Subcutaneous abdominal adipose tissue (tissue), 5 donors: ENCODE measurements around the gene NHLH2.

Experiments
- H3K27ac ChIP-seq: one replicate; pipeline ENCODE4 v1.7.0; 2013; ENCODE audit warnings: low read depth, mild to moderate bottlenecking, inconsistent platforms, low read length, moderate library complexity
- H3K27me3 ChIP-seq, 5 donors: one replicate each; pipeline ENCODE4 v1.7.0; 2013; ENCODE audit warnings: low read length in 5 of 5, inconsistent platforms in 1 of 5; ENCODE audit not compliant: control insufficient read depth in 5 of 5, insufficient read depth in 4 of 5
- H3K36me3 ChIP-seq, 5 donors: one replicate each; pipeline ENCODE4 v1.7.0; 2013; ENCODE audit warnings: low read length in 5 of 5; ENCODE audit not compliant: control insufficient read depth in 5 of 5, insufficient read depth in 5 of 5
- H3K4me1 ChIP-seq, 5 donors: one replicate each; pipeline ENCODE4 v1.7.0; 2013; ENCODE audit warnings: low read length in 5 of 5, mild to moderate bottlenecking in 3 of 5, moderate library complexity in 1 of 5; ENCODE audit not compliant: control insufficient read depth in 5 of 5, insufficient read depth in 5 of 5
- H3K4me3 ChIP-seq, 5 donors: one replicate each; pipeline ENCODE4 v1.7.0; 2013; ENCODE audit warnings: low read length in 5 of 5, low read depth in 1 of 5
- H3K9ac ChIP-seq, 5 donors: one replicate each; pipeline ENCODE4 v1.7.0; 2013; ENCODE audit warnings: low read length in 5 of 5, mild to moderate bottlenecking in 4 of 5, moderate library complexity in 3 of 5
- H3K9me3 ChIP-seq, 5 donors: one replicate each; pipeline ENCODE4 v1.7.0; 2013; ENCODE audit warnings: low read length in 5 of 5; ENCODE audit not compliant: control insufficient read depth in 5 of 5
- donor health status: healthy.
- donor health status: healthy.
- donor health status: healthy.
- donor health status: healthy.
- donor health status: healthy.

NHLH2 gene

DNA sequence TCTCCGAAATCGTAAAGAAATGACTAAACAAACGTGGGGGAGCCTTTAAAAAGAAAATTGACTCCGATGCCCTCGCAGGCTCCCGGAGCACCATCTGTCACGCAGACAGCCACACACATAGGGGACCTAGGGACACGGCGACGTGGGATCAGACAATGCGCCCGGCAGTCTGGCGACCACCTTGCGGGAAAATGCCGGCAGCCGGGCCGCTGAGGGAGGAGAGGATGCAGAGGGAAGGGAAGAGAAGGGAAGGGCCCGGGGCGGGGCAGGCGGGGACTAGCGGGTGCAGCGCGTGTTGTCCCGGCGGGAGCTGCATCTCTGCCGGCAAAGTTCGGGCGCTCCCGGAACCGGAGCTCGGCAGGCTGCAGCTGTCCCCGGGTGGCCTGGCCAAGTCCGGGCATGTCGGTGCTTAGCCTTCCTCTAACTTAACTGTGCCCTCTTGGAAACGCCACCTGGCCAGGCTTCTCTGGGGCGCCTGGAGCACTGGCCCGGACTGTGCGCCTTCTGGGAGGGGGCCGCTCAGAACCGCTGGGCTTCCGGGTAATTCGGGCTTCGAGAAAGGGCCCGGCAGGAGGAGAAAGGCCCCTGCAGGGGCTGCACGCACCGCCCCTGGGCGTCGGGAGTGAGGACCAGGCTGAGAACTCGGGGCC, 1.8 kb downstream of the NHLH2 start:
- Histone ChIP-seq H3K27ac (no peak overlapping the region), H3K27me3 (peaks cover 33 to 65% (median 54%) of the 10 kb centered on the region in 5 donors), H3K4me3 (peak overlapping the region in 4 of 5 donors; percentile 32 to 55 (median 41)), H3K9me3 (no peaks in the 10 kb centered on the region), H3K9ac (no peak overlapping the region), H3K4me1 (peaks cover 0 to 23% (median 21%) of the 10 kb centered on the region in 5 donors), H3K36me3 (no peaks in the 10 kb centered on the region)

DNA sequence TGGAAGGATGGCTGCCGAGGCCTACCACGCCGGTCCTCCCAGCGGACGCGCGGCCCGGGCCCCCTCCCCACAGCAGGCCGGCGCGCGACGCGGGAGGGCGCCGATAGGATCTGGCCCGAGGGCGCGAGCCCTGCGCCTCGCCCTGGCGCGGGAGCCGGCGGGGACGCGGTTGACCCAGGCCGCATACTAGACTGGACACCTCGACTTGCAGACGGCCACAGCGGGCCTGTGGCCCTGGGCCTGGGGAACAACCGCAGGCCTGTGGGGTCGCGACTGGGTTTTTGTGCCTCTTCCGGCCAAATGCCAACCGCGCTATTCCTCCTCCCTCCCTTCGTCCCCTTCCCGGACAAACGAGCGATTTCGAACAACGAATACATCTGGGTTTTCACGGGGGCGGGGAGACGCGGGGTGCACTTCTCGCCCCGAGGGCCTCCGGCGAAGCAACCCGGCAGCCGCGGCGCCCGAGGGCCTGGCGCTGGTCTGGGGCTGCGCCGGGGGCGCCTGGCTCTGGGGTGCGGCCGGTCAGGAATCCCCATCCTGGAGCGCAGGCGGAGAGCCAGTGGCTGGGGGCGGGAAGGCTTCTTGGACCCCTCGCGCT, 2.4 kb downstream of the NHLH2 start:
- Histone ChIP-seq H3K36me3 (no peaks in the 10 kb centered on the region), H3K27ac (no peak overlapping the region), H3K4me1 (peaks cover 0 to 23% (median 21%) of the 10 kb centered on the region in 5 donors), H3K27me3 (peaks cover 33 to 65% (median 54%) of the 10 kb centered on the region in 5 donors), H3K4me3 (peak overlapping the region in 4 of 5 donors; percentile 17 to 55 (median 41)), H3K9me3 (no peaks in the 10 kb centered on the region), H3K9ac (no peak overlapping the region)

DNA sequence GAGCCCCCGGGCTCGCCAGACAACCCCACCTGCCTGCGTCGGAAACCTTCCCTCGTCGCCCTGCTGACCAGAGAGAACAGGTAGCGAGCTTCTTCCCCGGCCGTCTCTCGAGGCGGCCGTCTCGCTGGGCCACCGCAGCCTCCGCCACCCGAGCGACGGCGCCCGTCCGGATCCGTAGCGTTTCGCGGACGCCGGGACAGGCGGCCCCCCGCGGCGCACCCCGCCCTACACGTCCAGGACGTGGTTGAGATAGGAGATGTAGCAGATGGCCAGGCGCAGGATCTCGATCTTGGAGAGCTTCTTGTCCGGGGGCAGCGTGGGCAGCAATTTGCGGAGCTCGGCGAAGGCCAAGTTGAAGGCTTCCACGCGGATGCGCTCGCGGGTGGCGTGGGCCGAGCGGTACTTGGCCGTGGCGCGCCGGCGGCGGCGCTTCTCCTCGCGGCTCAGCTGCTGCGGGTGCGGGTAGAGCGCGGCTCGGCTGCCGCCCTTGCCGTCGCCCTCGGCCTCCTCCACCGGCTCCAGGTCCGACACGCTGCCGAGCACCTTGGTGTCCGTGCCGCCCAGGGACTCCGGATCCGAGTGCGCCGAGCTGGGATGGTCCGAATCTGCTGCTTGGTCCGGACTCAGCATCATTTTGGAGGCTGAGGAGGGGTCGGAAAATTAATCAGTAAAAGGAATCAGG, 3.0 kb downstream of the NHLH2 start:
- Histone ChIP-seq H3K9me3 (no peaks in the 10 kb centered on the region), H3K27me3 (peaks cover 33 to 63% (median 53%) of the 10 kb centered on the region in 5 donors), H3K36me3 (no peaks in the 10 kb centered on the region), H3K9ac (no peak overlapping the region), H3K27ac (no peak overlapping the region), H3K4me3 (peak overlapping the region in 3 of 5 donors; percentile 21 to 55 (median 48)), H3K4me1 (peaks cover 0 to 23% (median 21%) of the 10 kb centered on the region in 5 donors)

DNA sequence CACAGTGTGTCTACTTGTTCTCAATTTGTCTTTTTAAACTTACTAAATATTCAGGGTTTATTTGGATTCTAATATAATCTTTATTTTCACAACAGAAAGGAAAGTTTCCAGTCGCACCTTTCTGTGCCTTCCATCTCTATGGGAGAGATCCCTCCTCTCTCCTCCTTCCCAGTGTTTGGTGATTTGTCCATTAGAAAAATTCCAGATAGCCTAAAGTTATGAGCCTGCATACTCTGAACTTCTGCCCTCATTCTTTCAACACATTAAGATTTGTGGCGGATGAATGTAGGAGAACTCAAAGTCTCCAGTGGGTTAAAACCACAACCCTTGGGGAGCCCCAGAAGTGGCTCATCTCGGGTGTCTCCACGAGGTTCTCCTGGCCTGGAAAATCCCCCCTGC, 3.6 kb downstream of the NHLH2 start:
- Histone ChIP-seq H3K9me3 (no peaks in the 10 kb centered on the region), H3K9ac (no peak overlapping the region), H3K27me3 (peaks cover 31 to 58% (median 48%) of the 10 kb centered on the region in 5 donors), H3K27ac (no peak overlapping the region), H3K4me3 (no peak overlapping the region), H3K4me1 (peaks cover 0 to 23% (median 21%) of the 10 kb centered on the region in 5 donors), H3K36me3 (no peaks in the 10 kb centered on the region)

DNA sequence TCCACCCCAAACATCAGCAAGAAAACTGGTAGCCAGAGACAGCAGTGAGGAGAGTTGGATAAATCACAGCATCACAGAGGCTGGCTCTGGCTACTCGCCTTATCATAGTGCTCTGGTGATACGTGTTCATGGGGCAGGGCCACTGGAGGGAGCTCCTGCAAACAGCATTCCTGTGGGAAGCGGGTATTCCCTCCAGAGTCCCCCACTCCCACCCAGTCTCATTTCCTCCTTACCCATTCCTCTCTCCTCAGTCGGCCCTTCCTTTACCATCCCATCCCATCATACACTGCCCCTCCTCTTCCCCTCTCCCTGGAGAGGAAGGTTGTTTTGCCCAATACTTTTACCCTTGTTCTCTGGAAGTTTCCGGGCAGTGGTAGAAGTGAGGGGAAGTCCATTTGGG, 7.1 kb downstream of the NHLH2 start:
- no peaks in the 10 kb centered on the region for H3K9me3 ChIP-seq
- H3K4me3 ChIP-seq: no peak overlapping the region
- H3K27me3 ChIP-seq: peaks cover 12 to 34% (median 16%) of the 10 kb centered on the region in 5 donors
- no peak overlapping the region for H3K9ac ChIP-seq
- H3K27ac ChIP-seq: no peak overlapping the region
- no peaks in the 10 kb centered on the region for H3K36me3 ChIP-seq
- peaks cover 0 to 20% (median 16%) of the 10 kb centered on the region in 5 donors for H3K4me1 ChIP-seq

DNA sequence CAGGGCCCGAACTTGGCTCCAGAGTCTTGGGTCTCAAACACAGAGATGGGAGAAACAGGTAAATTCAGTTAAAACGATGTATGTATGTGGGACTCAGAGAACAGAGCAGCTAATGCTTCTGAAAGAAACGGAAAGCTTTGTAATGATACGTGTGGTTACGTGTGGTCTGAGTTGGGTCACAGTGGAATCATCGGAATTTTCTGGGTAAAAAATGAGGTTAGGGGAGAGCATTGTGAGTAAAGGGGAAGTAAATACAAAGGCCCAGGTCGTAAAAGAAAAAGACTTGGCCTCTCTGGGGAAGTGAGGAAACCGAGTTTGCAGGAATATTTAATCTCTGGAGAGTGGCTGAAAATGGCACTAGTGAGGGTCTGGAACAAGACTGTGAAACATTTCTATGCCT, 8.3 kb downstream of the NHLH2 start:
- H3K27me3 ChIP-seq: peaks cover under 1 to 22% (median 6%) of the 10 kb centered on the region in 5 donors
- no peaks in the 10 kb centered on the region for H3K36me3 ChIP-seq
- no peak overlapping the region for H3K27ac ChIP-seq
- H3K9me3 ChIP-seq: no peaks in the 10 kb centered on the region
- H3K4me3 ChIP-seq: no peak overlapping the region
- peaks cover 0 to 16% (median 7%) of the 10 kb centered on the region in 5 donors for H3K4me1 ChIP-seq
- H3K9ac ChIP-seq: no peak overlapping the region

DNA sequence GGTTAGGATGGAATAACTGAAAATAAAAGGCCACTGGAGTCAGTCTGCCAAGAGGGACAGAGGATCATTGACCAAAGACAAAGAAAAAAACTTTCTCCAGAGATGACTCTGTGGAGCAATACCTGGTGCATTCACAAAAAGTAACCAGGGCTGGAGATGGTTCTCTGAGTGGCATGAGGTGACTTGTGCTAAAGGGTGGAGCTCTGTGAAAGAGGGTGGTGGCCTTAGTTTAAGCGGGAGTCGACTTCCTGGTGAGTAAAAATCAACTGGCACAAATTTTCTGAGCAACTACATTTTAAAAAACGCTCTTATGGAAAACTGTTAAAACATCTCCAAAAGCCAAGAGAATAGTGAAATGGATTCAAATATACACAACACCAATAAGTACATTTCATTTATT, 10.0 kb downstream of the NHLH2 start:
- Histone ChIP-seq H3K9ac (no peak overlapping the region), H3K36me3 (no peaks in the 10 kb centered on the region), H3K27me3 (peaks cover 0 to 15% (median 6%) of the 10 kb centered on the region in 5 donors), H3K27ac (no peak overlapping the region), H3K9me3 (no peaks in the 10 kb centered on the region), H3K4me1 (peaks cover 0 to 14% (median 7%) of the 10 kb centered on the region in 5 donors), H3K4me3 (no peak overlapping the region)

DNA sequence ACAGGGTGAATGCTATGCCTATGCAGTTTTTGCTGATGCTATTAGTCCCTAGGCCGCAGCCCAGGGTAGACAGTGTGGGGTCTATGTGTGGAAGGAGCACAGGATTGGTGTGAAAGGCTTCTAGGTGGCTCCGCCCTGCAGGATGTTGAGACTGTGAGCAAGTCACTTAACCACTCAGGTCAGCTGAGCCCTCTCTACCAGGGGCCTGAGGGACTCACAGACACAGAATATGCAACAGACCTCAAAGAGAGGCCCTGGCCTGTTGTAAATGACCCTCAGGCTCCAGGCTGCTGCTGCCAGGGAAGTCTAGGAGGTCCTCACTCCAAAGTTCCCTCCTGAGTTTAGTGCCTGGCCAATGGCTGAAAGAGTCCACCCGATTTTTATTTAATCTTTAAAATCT, 11.0 kb downstream of the NHLH2 start:
- Histone ChIP-seq H3K27me3 (peaks cover 0 to 11% (median 6%) of the 10 kb centered on the region in 5 donors), H3K4me3 (no peak overlapping the region), H3K9me3 (no peaks in the 10 kb centered on the region), H3K36me3 (no peaks in the 10 kb centered on the region), H3K9ac (no peak overlapping the region), H3K4me1 (peaks cover 0 to 14% (median 7%) of the 10 kb centered on the region in 5 donors), H3K27ac (no peak overlapping the region)

DNA sequence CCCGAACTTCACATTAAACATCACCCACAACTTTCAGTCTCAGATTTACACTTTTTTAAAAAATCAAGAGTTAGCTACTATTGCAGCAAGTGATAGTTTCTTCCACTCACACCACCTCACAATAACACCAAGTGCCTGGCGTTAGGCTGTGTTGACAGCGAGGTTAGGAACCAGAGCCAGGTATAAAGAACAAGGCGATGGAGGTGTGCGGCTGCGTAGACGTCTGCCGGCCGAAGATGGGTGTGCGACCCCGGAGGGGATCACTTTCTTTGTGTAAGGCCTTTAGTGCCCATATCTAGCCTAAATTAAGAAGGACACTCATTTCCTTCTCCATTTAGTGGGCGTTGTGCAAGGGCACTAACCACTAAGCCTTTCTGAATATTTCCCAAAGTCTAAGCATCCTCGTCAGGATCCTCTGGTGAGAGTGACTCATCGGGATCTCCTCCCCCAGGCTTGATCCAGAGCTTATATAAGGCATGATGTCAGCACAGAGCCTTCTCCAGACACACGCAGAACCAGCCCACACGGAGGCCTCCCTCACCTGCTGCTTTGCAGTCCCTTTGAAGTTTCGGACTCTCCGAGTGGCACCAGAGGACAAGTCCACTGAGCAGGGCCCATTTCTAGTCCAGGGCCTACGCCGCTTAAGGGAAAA, 11.8 kb downstream of the NHLH2 start:
- H3K36me3 ChIP-seq: no peaks in the 10 kb centered on the region
- H3K27me3 ChIP-seq: peaks cover 0 to 11% (median 3%) of the 10 kb centered on the region in 5 donors
- H3K4me1 ChIP-seq: peaks cover 0 to 14% (median 7%) of the 10 kb centered on the region in 5 donors
- H3K4me3 ChIP-seq: peak overlapping the region in 4 of 5 donors; percentile 30 to 70 (median 56)
- no peak overlapping the region for H3K27ac ChIP-seq
- no peak overlapping the region for H3K9ac ChIP-seq
- no peaks in the 10 kb centered on the region for H3K9me3 ChIP-seq
